Ishikawa (cell line): ENCODE measurements around the gene ZBTB20.
A peak's percentile ranks its signal among the peaks of the same experiment; 100 is the strongest.

ENCODE experiments used
- CEBPB ChIP-seq: IDR thresholded peaks from 2 replicates; pipeline ENCODE4 v1.6.1; 2012
- CREB1 ChIP-seq: IDR thresholded peaks from 2 replicates; pipeline ENCODE4 v1.6.1; 2012; ENCODE audit warnings: low read depth
- EGR1 ChIP-seq: IDR thresholded peaks from 2 replicates; pipeline ENCODE4 v1.6.1; 2012
- EP300 ChIP-seq: IDR thresholded peaks from 2 replicates; pipeline ENCODE4 v1.6.1; 2012; ENCODE audit warnings: borderline replicate concordance
- FOXM1 ChIP-seq: IDR thresholded peaks from 2 replicates; pipeline ENCODE4 v1.6.1; 2012; ENCODE audit warnings: low read depth, borderline replicate concordance
- NFIC ChIP-seq: IDR thresholded peaks from 2 replicates; pipeline ENCODE4 v1.6.1; 2012
- RAD21 ChIP-seq: IDR thresholded peaks from 2 replicates; pipeline ENCODE4 v1.6.1; 2012; ENCODE audit warnings: low read depth
- TAF1 ChIP-seq: IDR thresholded peaks from 2 replicates; pipeline ENCODE4 v1.6.1; 2012; ENCODE audit warnings: low read depth, mild to moderate bottlenecking
- TCF12 ChIP-seq: IDR thresholded peaks from 2 replicates; pipeline ENCODE4 v1.6.1; 2012; ENCODE audit warnings: low read depth
- TEAD4 ChIP-seq: IDR thresholded peaks from 2 replicates; pipeline ENCODE4 v1.6.1; 2012
- YY1 ChIP-seq: IDR thresholded peaks from 2 replicates; pipeline ENCODE4 v1.6.1; 2012; ENCODE audit warnings: low read depth
- ZBTB7A ChIP-seq: IDR thresholded peaks from 2 replicates; pipeline ENCODE4 v1.6.1; 2012; ENCODE audit warnings: low read depth
- TF ChIP-seq, protein P1 (sequence below): IDR thresholded peaks from 2 replicates; pipeline ENCODE4 v1.6.1; 2012
- TF ChIP-seq, protein P2 (sequence below): IDR thresholded peaks from 2 replicates; pipeline ENCODE4 v1.6.1; 2012; ENCODE audit warnings: low read depth, mild to moderate bottlenecking
- TF ChIP-seq, protein P3 (sequence below): IDR thresholded peaks from 2 replicates; pipeline ENCODE4 v1.6.1; 2012

ZBTB20 gene

DNA sequence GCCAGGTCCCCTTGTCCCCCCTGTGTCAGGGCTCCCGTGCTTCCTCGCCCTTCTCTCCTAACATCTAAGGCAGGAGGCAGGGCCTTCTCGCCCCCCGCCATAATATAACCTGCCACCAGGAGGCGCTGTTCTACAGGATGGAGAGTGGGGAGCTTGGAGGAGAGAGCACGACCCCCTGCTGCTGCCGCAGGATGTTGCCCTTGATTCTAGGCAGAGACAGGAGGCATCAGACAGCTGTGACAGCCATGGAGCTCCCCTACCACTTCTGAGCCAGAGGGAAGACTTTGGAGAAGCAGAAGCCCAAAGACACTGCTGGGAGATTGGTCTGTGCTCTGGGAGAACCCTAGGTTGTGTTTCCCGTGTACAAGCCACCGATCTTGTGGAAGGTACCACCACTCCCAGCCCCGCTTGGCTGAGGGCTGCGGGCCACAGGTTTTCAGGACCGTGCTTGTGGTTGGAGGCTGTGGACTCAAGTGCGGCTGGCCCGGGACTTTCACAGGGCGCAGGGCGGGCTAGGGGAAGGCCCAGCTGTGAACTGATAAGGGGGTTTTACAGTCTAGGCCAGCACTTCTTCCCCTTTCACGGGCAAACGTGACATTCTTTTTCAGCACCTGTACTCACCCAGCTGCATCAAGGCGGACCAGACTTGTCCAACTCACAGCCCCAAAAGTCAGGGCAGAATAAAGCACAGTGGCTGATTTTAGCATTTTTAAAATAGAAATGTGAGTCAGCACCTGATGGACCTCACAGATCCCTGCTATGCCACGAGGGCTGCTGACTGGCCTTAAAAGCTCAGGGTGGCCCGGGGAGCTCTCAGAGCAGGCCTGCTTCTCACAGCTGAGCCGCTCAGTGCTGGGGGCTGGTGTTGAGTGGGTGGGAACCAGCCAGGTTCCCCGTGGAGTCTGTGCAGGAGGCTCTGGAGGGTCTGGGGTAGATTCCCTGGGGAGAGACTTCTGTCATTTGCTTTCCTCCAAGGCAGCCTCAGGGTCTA is 855.9 kb downstream of the ZBTB20 start:
- no peak for TF ChIP-seq TCF12
- TF ChIP-seq RAD21 = peak; percentile 67
- TF ChIP-seq YY1 = no peak
- no peak for TF ChIP-seq TAF1

DNA sequence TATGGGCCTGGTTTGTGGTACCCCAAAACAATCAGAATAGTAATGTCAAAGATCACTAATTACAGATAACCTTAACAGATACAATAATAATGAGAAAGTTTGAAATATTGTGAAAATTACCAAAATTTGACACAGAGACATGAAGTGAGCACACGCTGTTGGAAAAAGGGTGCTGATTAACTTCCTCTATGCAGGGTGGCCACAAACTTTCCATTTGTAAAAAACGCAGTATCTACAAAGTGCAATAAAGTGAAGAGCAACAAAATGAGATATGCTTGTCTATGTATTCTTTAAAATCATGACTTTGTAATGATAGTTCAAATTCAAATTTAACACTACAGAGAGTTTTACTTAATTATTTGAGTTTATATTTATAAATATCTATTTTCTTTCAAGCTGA is 860.8 kb downstream of the ZBTB20 start:
- TF ChIP-seq EP300 (no peak), CEBPB (no peak), EGR1 (no peak), CREB1 (no peak), ZBTB7A (no peak), YY1 (no peak), TEAD4 (no peak), FOXM1 (no peak), TAF1 (no peak), RAD21 (no peak)
- TF ChIP-seq, protein P1, sequence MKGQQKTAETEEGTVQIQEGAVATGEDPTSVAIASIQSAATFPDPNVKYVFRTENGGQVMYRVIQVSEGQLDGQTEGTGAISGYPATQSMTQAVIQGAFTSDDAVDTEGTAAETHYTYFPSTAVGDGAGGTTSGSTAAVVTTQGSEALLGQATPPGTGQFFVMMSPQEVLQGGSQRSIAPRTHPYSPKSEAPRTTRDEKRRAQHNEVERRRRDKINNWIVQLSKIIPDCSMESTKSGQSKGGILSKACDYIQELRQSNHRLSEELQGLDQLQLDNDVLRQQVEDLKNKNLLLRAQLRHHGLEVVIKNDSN = no peak
- TF ChIP-seq, protein P2, sequence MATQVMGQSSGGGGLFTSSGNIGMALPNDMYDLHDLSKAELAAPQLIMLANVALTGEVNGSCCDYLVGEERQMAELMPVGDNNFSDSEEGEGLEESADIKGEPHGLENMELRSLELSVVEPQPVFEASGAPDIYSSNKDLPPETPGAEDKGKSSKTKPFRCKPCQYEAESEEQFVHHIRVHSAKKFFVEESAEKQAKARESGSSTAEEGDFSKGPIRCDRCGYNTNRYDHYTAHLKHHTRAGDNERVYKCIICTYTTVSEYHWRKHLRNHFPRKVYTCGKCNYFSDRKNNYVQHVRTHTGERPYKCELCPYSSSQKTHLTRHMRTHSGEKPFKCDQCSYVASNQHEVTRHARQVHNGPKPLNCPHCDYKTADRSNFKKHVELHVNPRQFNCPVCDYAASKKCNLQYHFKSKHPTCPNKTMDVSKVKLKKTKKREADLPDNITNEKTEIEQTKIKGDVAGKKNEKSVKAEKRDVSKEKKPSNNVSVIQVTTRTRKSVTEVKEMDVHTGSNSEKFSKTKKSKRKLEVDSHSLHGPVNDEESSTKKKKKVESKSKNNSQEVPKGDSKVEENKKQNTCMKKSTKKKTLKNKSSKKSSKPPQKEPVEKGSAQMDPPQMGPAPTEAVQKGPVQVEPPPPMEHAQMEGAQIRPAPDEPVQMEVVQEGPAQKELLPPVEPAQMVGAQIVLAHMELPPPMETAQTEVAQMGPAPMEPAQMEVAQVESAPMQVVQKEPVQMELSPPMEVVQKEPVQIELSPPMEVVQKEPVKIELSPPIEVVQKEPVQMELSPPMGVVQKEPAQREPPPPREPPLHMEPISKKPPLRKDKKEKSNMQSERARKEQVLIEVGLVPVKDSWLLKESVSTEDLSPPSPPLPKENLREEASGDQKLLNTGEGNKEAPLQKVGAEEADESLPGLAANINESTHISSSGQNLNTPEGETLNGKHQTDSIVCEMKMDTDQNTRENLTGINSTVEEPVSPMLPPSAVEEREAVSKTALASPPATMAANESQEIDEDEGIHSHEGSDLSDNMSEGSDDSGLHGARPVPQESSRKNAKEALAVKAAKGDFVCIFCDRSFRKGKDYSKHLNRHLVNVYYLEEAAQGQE = no peak

DNA sequence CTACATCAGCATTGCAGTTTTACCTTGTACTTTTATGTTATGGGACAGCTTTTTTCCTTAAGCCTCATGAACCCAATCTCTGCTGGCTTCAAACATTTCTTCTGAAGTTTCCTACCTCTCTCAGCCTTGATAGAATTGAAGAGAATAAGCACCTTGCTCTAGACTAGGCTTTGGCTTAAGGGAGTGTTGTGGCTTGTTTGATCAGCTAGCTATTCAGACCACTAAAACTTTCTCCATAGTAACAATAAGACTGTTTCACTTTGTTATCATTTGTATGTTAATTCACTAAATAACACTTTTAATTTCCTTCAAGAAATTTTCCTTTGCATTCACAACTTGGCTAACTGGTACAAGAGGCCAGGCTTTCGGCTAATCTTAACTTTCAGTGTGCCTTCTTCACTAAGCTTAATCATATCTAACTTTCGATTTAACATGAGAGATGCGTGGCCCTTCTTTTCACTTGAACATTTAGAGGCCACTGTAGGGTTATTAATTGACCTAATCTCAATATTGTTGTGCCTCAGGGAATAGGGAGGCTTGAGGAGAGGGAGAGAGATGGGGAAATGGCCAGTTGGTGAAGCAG is 861.3 kb downstream of the ZBTB20 start:
- no peak for TF ChIP-seq TAF1
- no peak for TF ChIP-seq EGR1
- TF ChIP-seq, protein P3, sequence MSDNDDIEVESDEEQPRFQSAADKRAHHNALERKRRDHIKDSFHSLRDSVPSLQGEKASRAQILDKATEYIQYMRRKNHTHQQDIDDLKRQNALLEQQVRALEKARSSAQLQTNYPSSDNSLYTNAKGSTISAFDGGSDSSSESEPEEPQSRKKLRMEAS = no peak
- TF ChIP-seq TCF12 = no peak
- TF ChIP-seq TEAD4 = no peak
- no peak for TF ChIP-seq CREB1
- TF ChIP-seq, protein P2 = no peak
- TF ChIP-seq, protein P1 = no peak
- TF ChIP-seq RAD21 = no peak
- no peak for TF ChIP-seq NFIC
- TF ChIP-seq FOXM1 = no peak
- TF ChIP-seq EP300 = no peak
- no peak for TF ChIP-seq CEBPB
- no peak for TF ChIP-seq ZBTB7A
- TF ChIP-seq YY1 = no peak

DNA sequence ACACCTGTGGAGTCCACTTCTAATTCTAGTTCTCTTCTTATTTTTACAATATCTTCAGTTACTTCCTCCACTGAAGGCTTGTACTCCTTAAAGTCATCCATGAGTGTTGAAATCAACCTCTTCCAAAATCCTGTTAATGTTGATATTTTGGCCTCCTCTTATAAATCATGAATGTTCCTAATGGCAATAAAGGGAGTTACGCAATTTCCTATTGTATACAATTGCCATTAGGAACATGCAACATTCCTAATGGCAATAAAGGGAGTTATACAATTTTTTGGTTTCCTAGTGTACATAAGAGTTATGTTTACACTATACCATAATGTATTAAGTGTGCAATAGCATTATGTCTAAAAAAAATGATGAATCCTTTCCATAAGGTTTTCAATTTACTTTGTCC is 862.4 kb downstream of the ZBTB20 start:
- TF ChIP-seq EGR1 (no peak), CEBPB (peak; percentile 69), NFIC (no peak), RAD21 (no peak), ZBTB7A (no peak)
- TF ChIP-seq, protein P1 = no peak
